Keratinocyte (primary cell): Measurements from ENCODE around the gene SORL1-AS1.

Experiments
- EZH2 ChIP-seq: IDR thresholded peaks from one replicate; pipeline ENCODE4 v1.6.1; 2012; ENCODE audit warnings: inconsistent platforms, mild to moderate bottlenecking, low read length, moderate library complexity
- TF ChIP-seq, protein P1 (sequence below), 3 experiments: IDR thresholded peaks in 1 of 3; conservative IDR thresholded peaks in 1 of 3; optimal IDR thresholded peaks in 1 of 3; 2 replicates in 2 of 3; 3 replicates in 1 of 3; pipeline versions ENCODE3 to v1.5.1; 2011; ENCODE audit warnings: low read length in 3 of 3, mild to moderate bottlenecking in 3 of 3, moderate library complexity in 2 of 3, control low read depth in 1 of 3, inconsistent platforms in 1 of 3; ENCODE audit not compliant: insufficient read depth in 2 of 3; ENCODE audit errors: extremely low read depth in 1 of 3

DNA sequence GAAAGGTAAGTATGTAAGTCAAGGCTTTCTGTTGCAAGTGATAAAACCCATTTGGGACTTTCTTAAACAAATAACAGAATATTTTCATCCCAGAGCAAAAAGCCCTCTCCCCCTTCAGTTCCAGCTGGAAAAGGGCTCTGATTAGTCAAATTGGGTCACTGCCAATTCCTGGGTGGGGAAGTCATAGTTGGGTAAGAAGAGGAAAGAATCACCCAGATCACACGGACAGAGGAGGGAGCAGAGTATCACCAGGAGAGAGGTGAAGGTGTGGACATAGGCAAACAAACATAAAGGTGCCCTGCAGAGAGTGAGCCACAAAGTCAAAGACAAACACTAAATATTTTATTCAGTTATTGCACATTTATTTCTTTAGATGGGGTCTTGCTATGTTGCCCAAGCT is 36.9 kb downstream of the SORL1-AS1 start:
- TF ChIP-seq, protein P1, sequence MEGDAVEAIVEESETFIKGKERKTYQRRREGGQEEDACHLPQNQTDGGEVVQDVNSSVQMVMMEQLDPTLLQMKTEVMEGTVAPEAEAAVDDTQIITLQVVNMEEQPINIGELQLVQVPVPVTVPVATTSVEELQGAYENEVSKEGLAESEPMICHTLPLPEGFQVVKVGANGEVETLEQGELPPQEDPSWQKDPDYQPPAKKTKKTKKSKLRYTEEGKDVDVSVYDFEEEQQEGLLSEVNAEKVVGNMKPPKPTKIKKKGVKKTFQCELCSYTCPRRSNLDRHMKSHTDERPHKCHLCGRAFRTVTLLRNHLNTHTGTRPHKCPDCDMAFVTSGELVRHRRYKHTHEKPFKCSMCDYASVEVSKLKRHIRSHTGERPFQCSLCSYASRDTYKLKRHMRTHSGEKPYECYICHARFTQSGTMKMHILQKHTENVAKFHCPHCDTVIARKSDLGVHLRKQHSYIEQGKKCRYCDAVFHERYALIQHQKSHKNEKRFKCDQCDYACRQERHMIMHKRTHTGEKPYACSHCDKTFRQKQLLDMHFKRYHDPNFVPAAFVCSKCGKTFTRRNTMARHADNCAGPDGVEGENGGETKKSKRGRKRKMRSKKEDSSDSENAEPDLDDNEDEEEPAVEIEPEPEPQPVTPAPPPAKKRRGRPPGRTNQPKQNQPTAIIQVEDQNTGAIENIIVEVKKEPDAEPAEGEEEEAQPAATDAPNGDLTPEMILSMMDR (optimal IDR thresholded peaks at IDR 0.05 in 1 of 3, IDR thresholded peaks at IDR 0.05 in 1 of 3, conservative IDR thresholded peaks at IDR 0.05 in 1 of 3; ENCODE audit: extremely low read depth in 1 of 3, insufficient read depth in 2 of 3, low read length in 3 of 3): no peak
- no peak for TF ChIP-seq EZH2
